GM23338 (cell line): ENCODE data around the gene XPOT. TPM values are rescaled to one million over a fixed set of nuclear protein-coding genes. Genes with fewer than 3 reads are reported as not detected.

Experiments used
- ATAC-seq: fragments of 200-7000 bp; cut with Tn5 transposase; 3 replicates; pipeline ENCODE4 v1.9.1; 2020
- DNase-seq: peaks from one replicate; pipeline ENCODE4 v3.0.0-alpha.2; 2015; ENCODE audit warnings: low spot score
- H2AFZ ChIP-seq: fragments of 200-600 bp; sonication (generic); 2 replicates; pipeline ENCODE4 v1.8.0; 2016; ENCODE audit warnings: antibody characterized with exemption, mild to moderate bottlenecking, moderate library complexity
- H3F3A ChIP-seq: fragments of 200-600 bp; sonication (generic); replicated peaks from 2 replicates; pipeline ENCODE4 v1.8.0; 2017; ENCODE audit warnings: antibody characterized with exemption, mixed run types, low read depth
- H3K27ac ChIP-seq: fragments of 200-600 bp; sonication (generic); 2 replicates; pipeline ENCODE4 v1.6.1; 2016; ENCODE audit warnings: low read depth
- H3K27me3 ChIP-seq: fragments of 200-600 bp; sonication (generic); 2 replicates; pipeline ENCODE4 v1.8.0; 2016; ENCODE audit warnings: mild to moderate bottlenecking, mixed run types, moderate library complexity; ENCODE audit not compliant: insufficient read depth
- H3K36me3 ChIP-seq: fragments of 200-600 bp; sonication (generic); 2 replicates; pipeline ENCODE4 v1.8.0; 2016; ENCODE audit warnings: mild to moderate bottlenecking; ENCODE audit not compliant: insufficient read depth
- H3K4me1 ChIP-seq: fragments of 200-600 bp; sonication (generic); 2 replicates; pipeline ENCODE4 v1.8.0; 2016; ENCODE audit warnings: mild to moderate bottlenecking, moderate library complexity; ENCODE audit not compliant: insufficient read depth
- H3K4me2 ChIP-seq: fragments of 200-600 bp; sonication (generic); 2 replicates; pipeline ENCODE4 v1.7.1; 2017; ENCODE audit warnings: mixed run types
- H3K4me3 ChIP-seq: fragments of 200-600 bp; sonication (generic); 2 replicates; pipeline ENCODE4 v1.6.1; 2016; ENCODE audit warnings: mixed run types
- H3K79me2 ChIP-seq: fragments of 200-600 bp; sonication (generic); replicated peaks from 2 replicates; pipeline ENCODE4 v1.8.0; 2017; ENCODE audit warnings: mild to moderate bottlenecking; ENCODE audit not compliant: insufficient read depth
- H3K9me2 ChIP-seq: fragments of 200-600 bp; sonication (generic); 2 replicates; pipeline ENCODE4 v1.8.0; 2017; ENCODE audit not compliant: insufficient read depth
- H4K20me1 ChIP-seq: fragments of 200-600 bp; sonication (generic); replicated peaks from 2 replicates; pipeline ENCODE4 v1.8.0; 2017; ENCODE audit warnings: mild to moderate bottlenecking; ENCODE audit not compliant: insufficient read depth
- H3K27ac Mint-ChIP-seq: 2 replicates; pipeline ENCODE4 v1.8.0; 2020; ENCODE audit warnings: inconsistent platforms, mild to moderate bottlenecking, moderate library complexity, mixed read lengths
- H3K27me3 Mint-ChIP-seq: 3 replicates; pipeline ENCODE4 v1.8.0; 2022; ENCODE audit warnings: low read depth, mild to moderate bottlenecking, moderate library complexity, mixed read lengths, inconsistent platforms; ENCODE audit not compliant: insufficient read depth, poor library complexity
- H3K36me3 Mint-ChIP-seq: 3 replicates; pipeline ENCODE4 v1.8.0; 2021; ENCODE audit warnings: low read depth, mild to moderate bottlenecking, inconsistent platforms, moderate library complexity, mixed read lengths
- H3K4me1 Mint-ChIP-seq: 3 replicates; pipeline ENCODE4 v1.8.0; 2020; ENCODE audit warnings: mild to moderate bottlenecking, inconsistent platforms, mixed read lengths
- H3K4me3 Mint-ChIP-seq: 3 replicates; pipeline ENCODE4 v1.8.0; 2021; ENCODE audit warnings: moderate library complexity, mild to moderate bottlenecking, inconsistent platforms, mixed read lengths
- H3K9me3 Mint-ChIP-seq: 3 replicates; pipeline ENCODE4 v1.8.0; 2020; ENCODE audit warnings: moderate library complexity, mild to moderate bottlenecking, inconsistent platforms, mixed read lengths
- CTCF ChIP-seq, 2 experiments: fragments of 200-600 bp in 1 of 2; sonication (generic) in 1 of 2; conservative IDR thresholded peaks; 2 replicates each; pipeline versions ENCODE4 v1.5.1 to v1.6.1; 2016 to 2017; ENCODE audit warnings: antibody characterized with exemption in 2 of 2, low read depth in 2 of 2, mild to moderate bottlenecking in 2 of 2, moderate library complexity in 1 of 2
- EZH2 ChIP-seq: fragments of 200-600 bp; sonication (generic); IDR thresholded peaks from one replicate; pipeline ENCODE4 v1.8.0; 2017; ENCODE audit warnings: antibody characterized with exemption, mild to moderate bottlenecking, low read depth; ENCODE audit not compliant: unreplicated experiment
- EZH2phosphoT487 ChIP-seq: fragments of 200-600 bp; sonication (generic); IDR thresholded peaks from one replicate; pipeline ENCODE4 v1.8.1; 2018; ENCODE audit warnings: antibody characterized with exemption; ENCODE audit not compliant: unreplicated experiment
- JUNB ChIP-seq: IDR thresholded peaks from one replicate; pipeline ENCODE4 v1.6.1; 2016; ENCODE audit warnings: antibody characterized with exemption; ENCODE audit not compliant: unreplicated experiment
- NANOG ChIP-seq: IDR thresholded peaks from 2 replicates; pipeline ENCODE4 v1.6.1; 2016; ENCODE audit warnings: antibody characterized with exemption, borderline replicate concordance
- ZNF114 ChIP-seq: fragments of 250-450 bp; sonication (Bioruptor Pico); IDR thresholded peaks from 2 replicates; pipeline ENCODE4 v1.5.0; 2020; ENCODE audit warnings: mild to moderate bottlenecking, moderate library complexity
- ZNF331 ChIP-seq: fragments of 250-450 bp; sonication (Bioruptor Pico); IDR thresholded peaks from 2 replicates; pipeline ENCODE4 v1.5.0; 2020; ENCODE audit warnings: low read depth, mild to moderate bottlenecking, moderate library complexity
- ZNF462 ChIP-seq: fragments of 250-450 bp; sonication (Bioruptor Pico); IDR thresholded peaks from 2 replicates; pipeline ENCODE4 v1.5.0; 2020; ENCODE audit warnings: mild to moderate bottlenecking, moderate library complexity
- polyA plus RNA-seq: library from polyadenylated mRNA; unstranded; fragments of >200 nt; fragmentation: Nextera tagmentation; extraction: Ambion mirVana; gene quantifications from 2 replicates; pipeline ENCODE4 v1.2.1, GENCODE V29; 2016
- total RNA-seq: library from RNA; depleted of rRNA; stranded (reverse); fragments of >200 nt; shearing (Covaris generic); gene quantifications from 2 replicates; pipeline ENCODE4 v1.2.3, GENCODE V29; 2014
- TF ChIP-seq, protein P1 (sequence below): IDR thresholded peaks from 2 replicates; pipeline ENCODE4 v1.6.1; 2016; ENCODE audit warnings: antibody characterized with exemption
- TF ChIP-seq, protein P2 (sequence below): IDR thresholded peaks from one replicate; pipeline ENCODE4 v1.6.1; 2018; ENCODE audit warnings: antibody characterized with exemption; ENCODE audit not compliant: unreplicated experiment

XPOT gene
- total and polyA plus RNA-seq, 2 experiments from 2014 or later: 58.7 to 145 TPM

GRCh38 chr12:64497903-64498302, 93.7 kb downstream of the XPOT start:
- TF ChIP-seq, protein P1, sequence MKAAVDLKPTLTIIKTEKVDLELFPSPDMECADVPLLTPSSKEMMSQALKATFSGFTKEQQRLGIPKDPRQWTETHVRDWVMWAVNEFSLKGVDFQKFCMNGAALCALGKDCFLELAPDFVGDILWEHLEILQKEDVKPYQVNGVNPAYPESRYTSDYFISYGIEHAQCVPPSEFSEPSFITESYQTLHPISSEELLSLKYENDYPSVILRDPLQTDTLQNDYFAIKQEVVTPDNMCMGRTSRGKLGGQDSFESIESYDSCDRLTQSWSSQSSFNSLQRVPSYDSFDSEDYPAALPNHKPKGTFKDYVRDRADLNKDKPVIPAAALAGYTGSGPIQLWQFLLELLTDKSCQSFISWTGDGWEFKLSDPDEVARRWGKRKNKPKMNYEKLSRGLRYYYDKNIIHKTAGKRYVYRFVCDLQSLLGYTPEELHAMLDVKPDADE: no peak
- TF ChIP-seq EZH2phosphoT487: no peak
- H3K4me2 ChIP-seq: no peak overlapping the region
- H3K79me2 ChIP-seq: no peaks in the 10 kb centered on the region
- peaks cover 25% of the 10 kb centered on the region for H3K36me3 ChIP-seq
- H3K36me3 Mint-ChIP-seq: peaks cover 43% of the 10 kb centered on the region
- H2AFZ ChIP-seq: no peak overlapping the region
- H3K27me3 ChIP-seq: no peaks in the 10 kb centered on the region
- no peaks in the 10 kb centered on the region for H3K9me3 Mint-ChIP-seq
- H3K27ac Mint-ChIP-seq: no peak overlapping the region
- H3K27me3 Mint-ChIP-seq: peaks cover 1% of the 10 kb centered on the region
- no peak overlapping the region for H3K4me3 ChIP-seq
- H3K27ac ChIP-seq: no peak overlapping the region
- no peaks in the 10 kb centered on the region for H3K9me2 ChIP-seq
- H3F3A ChIP-seq: no peaks in the 10 kb centered on the region
- no peaks in the 10 kb centered on the region for H3K4me1 ChIP-seq
- H3K4me1 Mint-ChIP-seq: no peaks in the 10 kb centered on the region
- ATAC-seq: no peak
- H4K20me1 ChIP-seq: no peaks in the 10 kb centered on the region
- no peak for DNase-seq
- H3K4me3 Mint-ChIP-seq: no peak overlapping the region

DNA sequence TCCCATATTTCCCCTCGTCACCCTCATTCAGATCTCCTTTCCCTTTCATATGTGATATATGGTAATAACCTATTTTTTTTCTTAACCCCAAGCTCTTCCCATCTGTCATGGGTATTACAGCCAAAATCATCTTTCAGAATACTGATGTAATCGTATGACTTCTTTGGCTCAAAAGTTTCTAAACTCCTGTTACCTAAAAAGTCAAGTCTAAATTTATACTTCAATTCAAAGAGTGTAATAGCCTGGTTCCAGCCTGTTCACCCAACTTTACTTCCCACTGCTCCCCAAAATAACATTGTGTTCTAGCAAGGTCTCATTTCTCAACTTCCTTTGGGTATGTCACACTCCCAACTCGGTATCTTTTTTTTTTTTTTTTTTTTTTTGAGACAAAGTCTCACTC, 96.2 kb downstream of the XPOT start:
- no peaks in the 10 kb centered on the region for H4K20me1 ChIP-seq
- H3F3A ChIP-seq: no peaks in the 10 kb centered on the region
- no peak overlapping the region for H3K27ac Mint-ChIP-seq
- H3K27ac ChIP-seq: no peak overlapping the region
- H2AFZ ChIP-seq: no peak overlapping the region
- H3K9me2 ChIP-seq: no peaks in the 10 kb centered on the region
- no peaks in the 10 kb centered on the region for H3K79me2 ChIP-seq
- H3K4me1 Mint-ChIP-seq: no peaks in the 10 kb centered on the region
- peaks cover 39% of the 10 kb centered on the region for H3K36me3 Mint-ChIP-seq
- no peak overlapping the region for H3K4me3 ChIP-seq
- no peak overlapping the region for H3K4me2 ChIP-seq
- no peak overlapping the region for H3K4me3 Mint-ChIP-seq
- no peaks in the 10 kb centered on the region for H3K4me1 ChIP-seq
- DNase-seq (no peak), ATAC-seq (no peak)
- H3K36me3 ChIP-seq: peaks cover 25% of the 10 kb centered on the region
- H3K27me3 ChIP-seq: no peaks in the 10 kb centered on the region
- peaks cover 2% of the 10 kb centered on the region for H3K27me3 Mint-ChIP-seq
- no peaks in the 10 kb centered on the region for H3K9me3 Mint-ChIP-seq
- TF ChIP-seq NANOG: no peak
- no peak for TF ChIP-seq EZH2phosphoT487
- TF ChIP-seq JUNB: no peak
- TF ChIP-seq ZNF462 (CRISPR knock-in tag): no peak
- TF ChIP-seq ZNF331 (CRISPR knock-in tag): no peak
- no peak for TF ChIP-seq CTCF (conservative IDR thresholded peaks at IDR 0.05; ENCODE audit: low read depth in 2 of 2)
- no peak for TF ChIP-seq EZH2
- TF ChIP-seq ZNF114 (CRISPR knock-in tag): no peak
- TF ChIP-seq, protein P2, sequence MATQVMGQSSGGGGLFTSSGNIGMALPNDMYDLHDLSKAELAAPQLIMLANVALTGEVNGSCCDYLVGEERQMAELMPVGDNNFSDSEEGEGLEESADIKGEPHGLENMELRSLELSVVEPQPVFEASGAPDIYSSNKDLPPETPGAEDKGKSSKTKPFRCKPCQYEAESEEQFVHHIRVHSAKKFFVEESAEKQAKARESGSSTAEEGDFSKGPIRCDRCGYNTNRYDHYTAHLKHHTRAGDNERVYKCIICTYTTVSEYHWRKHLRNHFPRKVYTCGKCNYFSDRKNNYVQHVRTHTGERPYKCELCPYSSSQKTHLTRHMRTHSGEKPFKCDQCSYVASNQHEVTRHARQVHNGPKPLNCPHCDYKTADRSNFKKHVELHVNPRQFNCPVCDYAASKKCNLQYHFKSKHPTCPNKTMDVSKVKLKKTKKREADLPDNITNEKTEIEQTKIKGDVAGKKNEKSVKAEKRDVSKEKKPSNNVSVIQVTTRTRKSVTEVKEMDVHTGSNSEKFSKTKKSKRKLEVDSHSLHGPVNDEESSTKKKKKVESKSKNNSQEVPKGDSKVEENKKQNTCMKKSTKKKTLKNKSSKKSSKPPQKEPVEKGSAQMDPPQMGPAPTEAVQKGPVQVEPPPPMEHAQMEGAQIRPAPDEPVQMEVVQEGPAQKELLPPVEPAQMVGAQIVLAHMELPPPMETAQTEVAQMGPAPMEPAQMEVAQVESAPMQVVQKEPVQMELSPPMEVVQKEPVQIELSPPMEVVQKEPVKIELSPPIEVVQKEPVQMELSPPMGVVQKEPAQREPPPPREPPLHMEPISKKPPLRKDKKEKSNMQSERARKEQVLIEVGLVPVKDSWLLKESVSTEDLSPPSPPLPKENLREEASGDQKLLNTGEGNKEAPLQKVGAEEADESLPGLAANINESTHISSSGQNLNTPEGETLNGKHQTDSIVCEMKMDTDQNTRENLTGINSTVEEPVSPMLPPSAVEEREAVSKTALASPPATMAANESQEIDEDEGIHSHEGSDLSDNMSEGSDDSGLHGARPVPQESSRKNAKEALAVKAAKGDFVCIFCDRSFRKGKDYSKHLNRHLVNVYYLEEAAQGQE: no peak
